ENCODE data around the gene SLAMF8.

- TF ChIP-seq CTCF (IDR thresholded peaks at IDR 0.05 in 8 of 11, conservative IDR thresholded peaks at IDR 0.05 in 3 of 11): no peak
- no peak for TF ChIP-seq POLR2A (IDR thresholded peaks at IDR 0.05)
- no peak for TF ChIP-seq POLR2AphosphoS5 (IDR thresholded peaks at IDR 0.05)
These were observed 3.3 kb upstream of the SLAMF8 start for GRCh38 chr1:159823406-159823805.
